COR-L47 (cell line): ENCODE data around the gene DCUN1D2.
"Not testable (repeated sequence)": the region's sequence is repeated elsewhere in the genome, so short reads cannot be mapped to it uniquely, and the experiment has no call there.

Experiments used
- DNase-seq: peaks from one replicate; lab custom pipeline; 2025; lab: John Stamatoyannopoulos, UW

DCUN1D2 gene

DNA sequence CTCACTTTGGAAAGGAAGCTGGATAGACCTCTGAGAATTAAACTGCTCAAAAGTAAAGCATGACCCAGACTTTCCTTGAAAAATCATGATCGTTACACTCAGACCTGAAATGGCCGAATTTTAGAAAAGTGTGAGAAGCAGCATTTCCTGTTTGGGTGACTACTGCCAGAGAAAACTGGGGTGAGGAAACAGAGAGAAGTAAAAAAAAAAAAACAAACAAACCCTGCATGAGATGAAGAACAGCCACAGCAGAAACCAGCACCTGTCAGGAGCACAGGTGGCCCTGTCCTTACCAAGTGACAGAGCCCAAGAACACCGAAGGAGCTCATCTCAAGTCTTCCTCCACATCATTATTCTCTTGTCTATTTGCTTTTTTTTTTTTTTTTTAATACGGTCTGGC, 25.2 kb downstream of the DCUN1D2 start:
- no peak for DNase-seq

DNA sequence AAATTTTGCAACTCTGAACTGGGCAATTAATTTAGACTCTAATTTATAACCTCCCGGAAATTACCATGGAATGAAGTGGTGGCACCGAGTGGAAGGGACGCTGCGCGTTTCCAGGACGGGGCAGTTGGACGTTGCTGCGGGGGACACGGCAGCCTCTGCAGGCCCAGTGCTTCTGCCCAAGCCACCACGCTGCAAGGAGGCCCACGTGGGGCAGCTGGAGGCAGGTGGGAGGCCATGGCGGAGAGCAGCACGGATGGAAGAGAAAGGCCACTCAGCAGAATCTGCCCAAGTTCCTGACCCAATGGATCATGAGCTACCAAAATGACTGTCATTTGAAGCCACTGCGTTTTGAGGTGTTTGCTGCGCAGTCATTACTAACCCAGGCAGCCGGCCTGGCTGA, 26.0 kb downstream of the DCUN1D2 start:
- no peak for DNase-seq

DNA sequence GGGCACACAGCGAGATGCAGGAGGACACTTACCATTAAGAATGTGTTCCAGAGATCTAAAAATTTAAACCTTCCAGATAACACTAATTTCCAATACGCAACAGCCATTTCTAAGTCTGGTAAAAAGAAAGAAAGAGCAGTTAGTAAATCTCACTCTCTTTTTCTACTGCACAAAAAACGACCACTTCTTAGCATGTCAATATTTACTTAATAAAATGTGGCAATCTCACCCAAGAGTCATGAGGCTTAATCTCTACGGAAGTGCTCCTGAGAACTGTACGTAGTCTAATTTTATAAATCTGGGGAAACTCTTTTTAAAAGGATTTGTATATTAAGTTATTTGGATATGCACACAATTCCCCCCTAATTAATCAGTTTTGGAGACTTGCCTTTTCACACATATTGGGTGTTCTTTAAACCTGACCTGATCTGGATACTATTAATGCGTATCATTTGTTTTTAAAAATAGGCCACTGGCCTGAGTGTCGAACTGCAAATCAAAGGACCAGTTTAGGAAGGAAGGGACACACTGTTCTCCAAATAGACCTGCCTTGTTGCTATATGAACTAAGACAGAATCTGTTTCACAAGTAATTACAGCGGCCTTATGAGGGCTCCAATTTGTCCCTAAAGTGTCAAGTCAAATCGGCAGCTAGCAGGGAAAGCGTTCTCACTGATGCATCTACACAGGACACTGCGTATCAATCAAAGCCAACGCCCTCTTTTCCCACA, 29.3 kb downstream of the DCUN1D2 start:
- no peak for DNase-seq

DNA sequence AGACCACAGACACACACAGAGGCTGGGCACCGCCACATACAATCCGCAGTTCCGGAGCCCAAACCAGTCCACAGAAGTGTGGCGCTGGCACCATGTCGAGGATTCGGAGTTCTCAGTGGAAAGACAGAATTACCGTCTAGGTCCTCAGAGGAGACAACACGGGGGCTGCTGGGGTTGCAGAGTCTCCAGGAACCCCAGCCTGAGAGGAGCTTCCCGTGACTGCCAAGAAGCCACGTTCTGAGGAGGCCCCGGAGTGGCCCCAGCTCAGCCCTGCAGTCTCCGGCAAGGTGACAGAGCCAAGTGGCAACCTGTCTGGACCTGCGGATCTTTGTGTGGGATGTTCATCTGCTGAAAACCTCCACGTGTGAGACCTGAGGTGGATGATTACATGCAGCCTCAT, 29.9 kb downstream of the DCUN1D2 start:
- no peak for DNase-seq

DNA sequence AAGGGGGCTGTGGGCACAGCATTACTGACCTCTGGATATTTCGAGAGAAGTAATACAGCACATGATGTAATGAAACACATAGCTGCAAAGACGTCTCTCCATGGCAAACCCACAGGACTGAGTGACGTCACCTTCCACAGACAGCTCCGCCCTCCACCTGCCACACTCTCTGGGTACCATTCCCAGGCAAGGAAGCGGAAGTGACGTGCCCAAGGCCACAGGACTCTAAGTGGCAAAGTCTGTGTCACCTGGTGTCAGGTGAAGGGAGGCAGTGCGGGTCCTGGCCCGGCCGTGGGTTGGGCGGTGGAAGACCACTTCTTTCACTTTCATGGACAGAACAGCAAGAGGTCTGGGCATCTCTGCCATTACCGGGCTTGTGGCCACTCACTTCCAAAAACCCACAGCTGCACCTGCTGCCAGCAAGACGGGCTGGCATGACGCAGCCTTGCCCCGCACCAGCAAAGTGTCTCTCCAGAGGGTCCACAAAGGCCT, 30.4 kb downstream of the DCUN1D2 start:
- DNase-seq, result no peak

DNA sequence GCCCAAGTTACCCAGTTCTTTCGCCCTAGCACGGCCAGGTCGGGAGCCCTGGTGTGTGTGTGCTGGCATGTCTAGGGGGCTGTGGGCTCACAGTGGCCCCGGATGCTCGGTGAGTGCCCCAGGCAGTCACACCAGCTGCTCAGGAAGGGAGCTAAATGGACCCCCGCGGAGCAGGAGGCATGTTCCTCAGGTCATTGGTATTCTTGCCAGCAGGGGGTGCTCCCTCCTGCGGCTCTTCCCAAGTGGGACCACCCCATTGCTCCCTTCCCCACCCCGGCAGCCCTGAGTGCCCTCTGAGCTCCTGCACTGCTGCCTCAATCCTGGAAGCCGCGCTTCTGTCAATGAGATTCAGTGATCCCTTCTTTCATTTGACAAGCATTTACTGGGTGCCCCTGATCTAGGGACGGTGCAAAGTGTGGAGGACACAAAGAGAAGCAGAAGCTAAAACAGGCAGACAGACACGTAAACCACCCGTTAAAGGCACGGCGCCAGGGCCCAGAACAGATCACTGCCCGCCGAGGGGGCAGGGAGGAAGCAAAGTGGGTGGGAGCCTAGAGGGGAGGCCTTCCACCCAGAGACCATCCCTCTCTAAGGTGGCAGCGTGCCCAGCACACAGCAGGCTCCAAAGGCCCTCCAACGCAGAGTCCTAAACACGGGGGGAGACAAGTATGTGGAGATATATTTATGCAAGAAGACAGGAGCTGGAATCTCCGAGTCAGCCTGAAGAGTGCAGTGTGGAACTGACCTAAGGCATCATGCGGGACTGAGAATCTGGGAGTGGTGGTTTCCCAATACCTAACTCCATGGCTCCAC, 32.1 kb downstream of the DCUN1D2 start:
- DNase-seq, result peak; percentile 40

DNA sequence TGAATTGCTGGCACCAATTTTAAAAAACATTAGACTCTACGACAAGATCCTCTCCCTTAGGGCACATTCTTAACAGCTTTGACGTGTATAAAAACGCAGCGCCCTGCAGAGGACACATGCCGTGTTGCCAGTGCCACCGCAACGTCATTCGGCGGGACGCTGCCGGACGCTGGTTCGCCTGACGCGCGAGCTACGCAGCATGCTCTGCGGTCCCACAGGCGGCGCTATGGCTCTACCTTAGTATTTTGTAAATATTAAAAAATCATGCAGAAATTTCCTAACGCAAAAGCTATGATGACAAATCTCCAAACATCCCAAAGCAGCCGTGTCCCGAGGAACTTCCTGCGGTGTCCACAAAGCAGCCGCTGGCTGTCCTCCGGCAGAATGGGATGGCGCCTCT, 33.0 kb downstream of the DCUN1D2 start:
- DNase-seq, result no peak

DNA sequence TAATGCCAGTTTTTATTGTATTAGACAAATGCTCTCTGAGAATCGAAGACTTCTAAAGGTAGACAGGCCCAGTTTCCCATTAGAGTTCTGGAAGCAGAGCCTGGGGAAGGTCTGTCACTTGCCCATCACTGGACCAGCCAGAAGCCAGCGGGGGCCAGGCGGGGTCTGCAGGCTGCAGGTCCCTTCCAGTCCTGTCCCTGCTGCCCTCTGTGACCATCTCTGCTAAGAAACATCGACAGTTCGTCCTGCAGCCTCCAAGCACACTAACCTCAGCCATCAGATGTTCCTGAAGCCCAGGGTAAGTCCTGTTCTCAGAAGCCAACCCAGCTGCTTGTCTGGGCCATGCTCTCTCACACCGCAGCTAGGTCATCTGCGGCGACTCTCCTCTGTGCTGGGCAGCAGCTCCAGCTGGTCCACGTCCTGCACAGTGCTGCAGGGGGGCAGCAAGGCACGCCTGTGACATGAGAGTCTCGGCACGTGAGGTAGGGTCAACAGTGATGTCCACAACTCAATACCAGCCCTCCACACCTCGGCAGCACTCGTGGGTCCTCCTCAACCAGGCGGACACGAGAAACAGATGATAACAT, 34.3 kb downstream of the DCUN1D2 start:
- DNase-seq, result no peak

DNA sequence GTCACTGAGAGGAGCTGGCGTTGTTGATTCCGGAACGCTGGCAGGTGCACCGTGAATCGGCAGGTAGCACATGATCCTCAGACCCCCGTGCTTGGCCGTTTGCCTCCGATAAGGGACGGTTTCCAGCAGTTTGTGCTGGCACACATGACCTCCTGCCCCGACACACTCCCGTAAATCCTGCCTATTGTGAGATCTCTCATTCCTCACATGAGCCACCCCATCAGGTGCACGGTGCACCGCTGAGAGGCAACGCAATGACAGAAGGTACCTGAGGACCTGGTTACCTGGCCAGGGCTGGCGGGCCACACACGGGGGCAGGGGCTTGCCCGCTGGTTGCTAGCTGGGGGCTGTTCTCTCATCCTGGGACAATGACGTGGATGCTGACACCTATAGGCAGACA, 35.1 kb downstream of the DCUN1D2 start:
- DNase-seq, result no peak

DNA sequence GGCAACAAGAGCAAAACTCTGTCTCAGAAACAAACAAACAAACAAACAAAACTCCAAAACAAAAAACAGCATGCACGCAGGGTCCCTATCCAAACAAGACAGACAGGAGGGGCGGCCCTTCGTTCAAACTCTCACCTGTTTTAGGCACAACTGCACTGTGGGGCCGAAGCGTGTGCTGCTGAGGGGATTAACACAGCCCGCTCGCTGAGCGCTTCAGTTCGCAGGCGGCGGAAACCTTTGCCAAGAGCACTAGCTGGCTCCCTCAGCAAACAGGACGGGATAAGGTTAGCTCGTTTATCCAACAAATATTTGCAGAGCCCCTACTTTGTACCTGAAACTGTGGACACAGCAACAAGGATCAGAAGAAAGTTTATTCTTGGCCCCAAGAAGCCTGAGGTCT, 35.6 kb downstream of the DCUN1D2 start:
- DNase-seq, result no peak

DNA sequence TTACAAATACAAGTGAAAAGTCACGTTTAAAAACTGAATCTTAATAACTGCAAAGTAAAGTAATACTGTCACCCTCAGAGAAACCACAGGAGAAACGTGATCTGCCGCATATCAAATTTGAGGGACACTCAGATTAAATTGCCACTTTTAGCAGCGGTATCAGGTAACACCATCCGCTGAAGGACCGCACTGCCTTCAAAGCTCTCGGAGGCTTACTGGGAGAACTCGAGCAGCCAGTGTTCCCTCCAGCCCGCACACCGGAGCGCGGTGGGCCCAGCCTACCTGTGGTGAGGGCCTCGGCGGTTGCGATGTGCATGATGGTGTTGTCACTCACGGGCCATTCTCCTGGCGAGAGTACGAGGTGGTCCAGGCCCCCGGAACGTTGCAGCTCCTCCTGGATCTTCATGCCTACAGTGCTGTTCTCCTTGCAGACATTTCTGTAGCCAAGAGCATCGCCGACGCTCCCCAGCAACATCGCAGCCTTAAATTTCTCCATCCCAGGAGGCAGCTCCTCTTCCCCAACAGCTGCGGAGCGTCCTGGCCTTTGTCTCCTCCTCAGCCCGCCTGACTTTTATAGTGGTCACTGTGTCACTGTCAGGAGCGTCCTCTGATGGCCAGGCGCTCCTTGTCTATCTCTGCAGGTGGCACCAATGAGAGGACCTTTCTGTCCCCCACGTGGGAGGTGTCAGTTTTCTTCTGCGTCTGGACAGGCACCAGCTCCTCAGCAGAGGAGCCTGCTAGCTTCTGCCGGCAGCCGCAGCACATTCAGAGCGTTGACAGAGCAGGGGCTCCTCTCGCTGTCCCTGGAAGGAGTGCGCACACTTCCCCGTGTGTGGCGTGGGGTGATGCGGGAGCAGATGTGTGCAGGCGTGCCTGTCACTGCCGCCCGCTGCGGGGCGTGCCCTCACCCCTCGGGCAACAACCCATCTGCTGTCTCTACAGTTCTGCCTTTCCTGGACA, 37.3 kb downstream of the DCUN1D2 start, which contains the start of gene ADPRHL1:
ADPRHL1 (minus strand) TSS at position 547 of the 960 bp plus-strand sequence; CDS start at position 496, 51 bp downstream.
- DNase-seq, result no peak

DNA sequence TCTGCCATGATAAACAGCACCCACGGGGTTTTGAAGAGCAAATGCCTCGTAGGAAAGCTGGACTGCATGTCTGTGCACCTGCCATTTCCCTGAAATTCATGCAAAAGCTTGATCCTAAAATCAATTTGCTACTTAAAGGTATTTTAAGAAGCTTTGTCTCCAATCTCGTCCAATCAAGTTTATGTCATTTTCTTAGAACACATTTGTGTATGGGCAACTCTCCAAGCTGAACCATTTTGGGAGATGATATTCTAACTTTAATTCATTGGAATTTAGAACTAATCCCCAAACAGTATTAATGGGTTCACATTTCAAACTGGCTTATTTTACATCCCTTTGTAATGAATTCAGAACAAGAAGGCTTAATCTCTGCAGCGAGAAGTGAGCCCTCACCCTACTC, 38.0 kb downstream of the DCUN1D2 start:
- DNase-seq, result no peak

DNA sequence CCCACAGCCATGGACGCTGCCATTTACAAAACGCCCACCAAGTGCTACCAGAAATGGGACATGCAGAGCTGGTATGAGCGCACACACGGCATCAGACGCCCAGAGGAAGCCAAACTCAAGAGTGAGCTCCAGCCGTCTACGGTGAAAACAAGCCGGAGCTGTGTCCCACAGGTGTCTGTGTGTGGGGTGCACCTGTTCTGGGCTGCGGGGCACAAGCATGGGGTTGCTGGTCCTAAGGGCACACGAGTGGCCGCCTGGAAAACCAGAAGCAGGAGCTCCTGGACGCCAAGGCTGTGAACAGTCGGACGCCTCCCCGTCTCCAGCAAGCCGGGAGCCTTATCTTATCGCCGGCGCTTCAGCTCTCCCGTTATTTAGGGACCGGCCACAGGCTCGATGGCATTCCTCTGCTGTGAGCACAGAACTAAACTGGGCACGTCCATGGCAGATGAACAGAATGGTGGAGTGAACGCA, 38.5 kb downstream of the DCUN1D2 start:
- DNase-seq, result no peak

DNA sequence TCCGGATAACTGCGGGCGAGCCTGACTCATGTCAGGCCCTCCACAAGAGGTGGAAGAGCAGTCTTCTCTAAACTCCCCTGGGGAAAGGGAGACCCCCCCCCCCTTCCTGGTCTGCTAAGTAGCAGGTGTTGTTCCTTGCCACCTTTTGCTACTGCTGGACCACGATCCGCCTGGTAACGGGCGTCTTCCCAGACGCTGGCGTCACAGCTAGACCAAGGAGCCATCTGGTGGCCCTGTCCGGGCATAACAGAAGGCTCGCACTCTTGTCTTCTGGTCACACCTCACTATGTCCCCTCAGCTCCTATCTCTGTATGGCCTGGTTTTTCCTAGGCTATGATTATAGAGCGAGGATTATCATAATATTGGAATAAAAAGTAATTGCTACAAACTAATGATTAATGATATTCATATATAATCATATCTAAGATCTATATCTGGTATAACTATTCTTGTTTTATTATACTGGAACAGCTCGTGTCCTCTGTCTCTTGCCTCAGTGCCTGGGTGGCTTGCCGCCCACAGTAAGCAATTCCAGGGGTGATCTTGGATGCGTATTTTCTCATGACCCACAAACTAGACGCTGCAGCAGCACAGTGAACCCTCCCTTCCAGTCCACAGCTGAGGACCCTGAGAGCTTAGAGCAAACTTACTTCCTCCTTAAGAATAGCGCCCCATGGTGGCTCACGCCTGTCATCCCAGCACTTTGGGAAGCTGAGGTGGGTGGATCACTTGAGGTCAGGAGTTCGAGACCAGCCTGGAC, 39.5 kb downstream of the DCUN1D2 start:
- DNase-seq, result peak; percentile 51

DNA sequence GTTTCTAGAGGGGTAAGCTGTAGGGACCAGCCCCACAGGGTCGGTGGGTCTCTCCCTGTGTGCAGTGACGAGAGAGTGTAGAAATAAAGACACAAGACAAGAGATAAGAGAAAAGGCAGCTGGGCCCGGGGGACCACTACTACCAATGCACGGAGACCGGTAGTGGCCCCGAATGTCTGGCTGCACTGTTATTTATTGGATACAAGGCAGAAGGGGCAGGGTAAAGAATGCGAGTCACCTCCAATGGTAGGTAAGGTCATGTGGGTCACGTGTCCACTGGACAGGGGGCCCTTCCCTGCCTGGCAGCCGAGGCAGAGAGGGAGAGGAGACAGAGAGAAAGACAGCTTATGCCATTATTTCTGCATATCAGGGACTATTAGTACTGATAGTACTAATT, 40.2 kb downstream of the DCUN1D2 start:
- not testable (repeated sequence) for DNase-seq

DNA sequence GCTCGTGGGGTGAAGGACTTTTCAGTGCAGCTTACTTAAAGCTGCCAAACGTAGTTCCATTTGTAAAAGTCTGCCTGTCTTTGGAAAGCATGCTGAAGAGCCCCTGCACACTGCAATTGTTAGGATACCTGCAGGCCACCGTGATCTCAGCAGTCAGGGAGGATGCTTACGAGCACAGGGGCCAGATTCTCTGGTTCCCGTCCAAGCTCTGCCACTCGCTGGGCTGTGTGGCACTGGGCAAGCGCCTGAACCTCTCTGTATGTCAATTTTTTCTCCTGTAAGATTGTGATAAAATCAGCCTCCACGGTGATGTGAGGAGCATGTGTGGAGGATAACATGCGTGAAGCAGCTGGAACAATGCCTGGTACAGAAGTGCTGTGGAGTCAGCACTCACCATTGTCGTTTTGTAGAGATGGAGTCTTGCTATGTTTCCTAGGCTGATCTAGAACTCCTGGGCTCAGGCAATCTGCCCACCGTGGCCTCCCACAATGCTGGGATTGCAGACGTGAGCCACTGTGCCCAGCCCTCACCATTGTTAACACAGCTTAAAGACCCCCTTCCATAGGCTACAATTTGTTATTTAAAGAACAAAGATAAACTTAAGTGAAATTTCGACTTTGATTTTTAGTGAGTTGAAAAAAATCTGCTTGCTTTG, 40.7 kb downstream of the DCUN1D2 start:
- DNase-seq, result no peak

DNA sequence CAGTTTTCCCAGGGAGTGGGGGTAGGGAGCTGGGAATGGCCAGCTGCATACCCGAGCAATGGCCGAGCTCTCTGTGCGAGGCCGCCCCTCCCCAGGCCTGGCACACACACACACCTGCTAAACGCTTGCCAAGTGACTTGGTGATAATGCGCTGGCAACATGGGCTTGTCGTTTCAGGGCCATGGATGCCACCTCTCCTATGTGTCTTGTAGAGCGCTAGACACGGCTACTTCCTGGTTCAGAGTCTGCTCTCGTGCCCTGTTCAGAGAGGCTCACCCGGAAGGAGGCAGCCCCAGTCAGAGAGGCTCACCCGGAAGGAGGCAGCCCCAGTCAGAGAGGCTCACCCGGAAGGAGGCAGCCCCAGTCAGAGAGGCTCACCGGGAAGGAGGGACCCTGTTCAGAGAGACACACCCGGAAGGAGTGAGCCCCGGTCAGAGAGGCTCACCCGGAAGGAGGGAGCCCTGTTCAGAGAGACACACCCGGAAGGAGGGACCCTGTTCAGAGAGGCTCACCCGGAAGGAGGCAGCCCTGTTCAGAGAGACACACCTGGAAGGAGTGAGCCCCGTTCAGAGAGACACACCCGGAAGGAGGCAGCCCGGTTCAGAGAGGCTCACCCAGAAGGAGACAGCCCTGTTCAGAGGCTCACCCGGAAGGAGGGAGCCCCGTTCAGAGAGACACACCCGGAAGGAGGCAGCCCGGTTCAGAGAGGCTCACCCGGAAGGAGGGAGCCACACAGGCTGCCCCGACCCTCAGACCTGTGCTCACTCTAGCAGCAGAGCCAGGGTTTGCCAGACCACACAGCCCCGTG, 41.4 kb downstream of the DCUN1D2 start:
- DNase-seq, result peak; percentile 99

DNA sequence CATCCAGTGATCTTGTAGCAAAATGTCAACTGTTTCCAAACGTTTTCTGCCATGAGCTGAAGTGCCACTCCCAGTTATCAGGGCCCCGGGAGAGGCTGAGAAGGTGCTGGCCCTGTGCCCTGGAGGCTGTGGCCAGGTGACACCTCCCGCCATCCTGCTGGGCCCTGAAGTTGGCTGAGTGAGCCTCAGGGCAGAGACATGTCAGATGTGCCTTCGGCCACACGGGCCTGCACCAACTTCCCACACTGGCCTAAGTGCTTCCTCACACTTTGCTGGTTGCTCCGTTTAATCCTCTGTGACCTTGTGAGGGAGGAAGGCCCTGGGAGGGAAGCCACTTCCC, 42.0 kb downstream of the DCUN1D2 start:
- peak; percentile 32 for DNase-seq

DNA sequence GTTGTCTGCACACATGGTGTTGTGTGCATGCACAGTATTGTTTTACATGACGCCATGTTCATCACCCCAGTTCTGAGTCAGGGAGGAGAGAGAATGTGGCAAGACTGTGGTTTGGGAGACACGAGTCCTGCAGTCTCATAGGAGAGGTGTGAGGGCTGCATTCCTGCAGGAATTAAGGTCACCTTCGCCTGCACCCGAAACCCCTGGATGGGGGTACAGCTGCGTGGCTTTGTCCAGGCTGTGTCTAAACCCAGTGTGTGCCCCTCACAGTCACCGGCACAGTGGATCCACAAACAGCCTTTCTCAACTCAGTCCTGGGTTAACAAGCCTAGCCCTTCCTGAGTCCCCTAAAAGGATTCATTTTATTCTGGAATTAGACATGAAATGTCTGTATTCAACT, 42.9 kb downstream of the DCUN1D2 start:
- no peak for DNase-seq

DNA sequence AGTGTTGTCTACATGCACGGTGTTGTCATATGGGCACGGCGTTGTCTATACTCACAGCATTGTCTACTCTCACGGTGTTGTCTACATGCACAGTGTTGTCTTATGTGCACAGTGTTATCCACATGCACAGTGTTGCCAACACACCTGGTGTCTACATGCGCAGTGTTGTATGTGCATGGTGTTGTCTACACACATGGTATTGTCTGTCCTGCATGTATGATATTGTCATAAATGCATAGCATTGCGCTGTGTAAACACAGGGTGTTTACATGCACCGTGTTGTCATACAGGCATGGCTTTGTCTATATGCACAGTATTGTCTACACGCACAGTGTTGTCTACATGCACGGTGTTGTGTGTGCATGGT, 44.0 kb downstream of the DCUN1D2 start:
- no peak for DNase-seq
